Body of pancreas (tissue), 4 donors: ENCODE measurements around the gene BCAR1.

Experiments used
- CTCF ChIP-seq, 7 experiments: fragments of 450-650 bp in 4 of 7; fragments of 200-600 bp in 3 of 7; sonication (generic) in 3 of 7; IDR thresholded peaks; one replicate each; pipeline ENCODE4 v1.5.1; 2016 to 2019; ENCODE audit warnings: antibody characterized with exemption in 7 of 7
- POLR2A ChIP-seq, 3 donors: fragments of 450-650 bp; IDR thresholded peaks; one replicate each; pipeline ENCODE4 v1.6.1; 2016; ENCODE audit warnings: antibody characterized with exemption in 3 of 3, mild to moderate bottlenecking in 2 of 3

GRCh38 chr16:75216576-75216975, 34.8 kb downstream of the BCAR1 start:
- TF ChIP-seq CTCF (IDR thresholded peaks at IDR 0.05) (no peak), POLR2A (IDR thresholded peaks at IDR 0.05) (no peak)
